ENCODE data around the gene LGALS13. TPM values are rescaled to one million over a fixed set of nuclear protein-coding genes. Genes with fewer than 3 reads are reported as not detected.
"Not testable (repeated sequence)": the region's sequence is repeated elsewhere in the genome, so short reads cannot be mapped to it uniquely, and the experiment has no call there.

The LGALS13 gene
- total RNA-seq, 4 donors from 2014 or later: not detected

DNA sequence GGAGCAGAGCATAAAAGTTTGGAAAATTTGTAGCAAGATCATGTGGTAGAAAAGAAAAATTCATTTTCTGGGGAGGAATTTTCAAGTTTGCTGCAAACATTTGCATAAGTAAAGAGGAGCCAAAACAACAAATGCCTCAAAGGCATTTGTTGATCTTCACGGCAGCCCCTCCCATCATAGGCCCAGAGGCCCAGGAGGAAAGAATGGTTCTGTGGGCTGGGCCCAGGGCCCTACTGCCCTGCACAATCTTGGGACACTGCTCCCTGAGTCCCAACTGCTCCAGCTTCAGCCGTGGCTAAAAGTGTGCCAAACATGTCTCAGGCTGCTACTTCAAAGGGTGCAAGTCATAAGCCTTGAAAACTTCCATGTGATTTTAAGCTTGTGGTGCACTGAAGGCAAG is 11.3 kb downstream of the LGALS13 start:
- no peak for DNase-seq (ENCODE audit: low spot score in 2 of 2)

DNA sequence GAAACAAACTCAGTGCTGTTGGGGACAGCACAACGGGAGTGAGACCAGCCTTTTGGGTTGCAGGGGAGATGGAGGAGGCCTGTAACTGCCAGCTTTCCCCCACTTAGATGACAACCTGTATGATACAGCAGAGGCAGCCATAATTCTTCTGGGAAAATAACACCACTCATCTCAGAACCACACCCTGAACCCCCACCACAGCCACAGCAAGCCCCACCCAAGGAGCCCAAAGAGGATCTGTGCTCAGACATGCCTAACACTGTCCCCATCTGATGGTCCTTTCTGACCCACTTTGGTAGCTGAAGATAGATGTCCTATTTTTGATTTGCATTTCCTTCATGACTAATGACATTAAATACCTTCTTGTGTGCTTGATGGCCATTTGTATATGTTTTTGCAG is 15.4 kb downstream of the LGALS13 start:
- Histone ChIP-seq H3K4me3 (no peak overlapping the region), H3K27ac (no peak overlapping the region), H3K4me1 (no peaks in the 10 kb centered on the region), H3K36me3 (no peaks in the 10 kb centered on the region), H3K27me3 (no peaks in the 10 kb centered on the region), H3K9me3 (peaks cover 0 to 5% (median 0%) of the 10 kb centered on the region in 4 donors)
- no peak for DNase-seq (ENCODE audit: low spot score in 2 of 2)
- 17 to 46% methylated on average over 1 of the region's 1 CpG for WGBS, 2 donors
- TF ChIP-seq, protein P1, sequence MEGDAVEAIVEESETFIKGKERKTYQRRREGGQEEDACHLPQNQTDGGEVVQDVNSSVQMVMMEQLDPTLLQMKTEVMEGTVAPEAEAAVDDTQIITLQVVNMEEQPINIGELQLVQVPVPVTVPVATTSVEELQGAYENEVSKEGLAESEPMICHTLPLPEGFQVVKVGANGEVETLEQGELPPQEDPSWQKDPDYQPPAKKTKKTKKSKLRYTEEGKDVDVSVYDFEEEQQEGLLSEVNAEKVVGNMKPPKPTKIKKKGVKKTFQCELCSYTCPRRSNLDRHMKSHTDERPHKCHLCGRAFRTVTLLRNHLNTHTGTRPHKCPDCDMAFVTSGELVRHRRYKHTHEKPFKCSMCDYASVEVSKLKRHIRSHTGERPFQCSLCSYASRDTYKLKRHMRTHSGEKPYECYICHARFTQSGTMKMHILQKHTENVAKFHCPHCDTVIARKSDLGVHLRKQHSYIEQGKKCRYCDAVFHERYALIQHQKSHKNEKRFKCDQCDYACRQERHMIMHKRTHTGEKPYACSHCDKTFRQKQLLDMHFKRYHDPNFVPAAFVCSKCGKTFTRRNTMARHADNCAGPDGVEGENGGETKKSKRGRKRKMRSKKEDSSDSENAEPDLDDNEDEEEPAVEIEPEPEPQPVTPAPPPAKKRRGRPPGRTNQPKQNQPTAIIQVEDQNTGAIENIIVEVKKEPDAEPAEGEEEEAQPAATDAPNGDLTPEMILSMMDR (IDR thresholded peaks at IDR 0.05): no peak
- no peak for TF ChIP-seq EP300 (IDR thresholded peaks at IDR 0.05)
- TF ChIP-seq POLR2A (IDR thresholded peaks at IDR 0.05): no peak

More for the DNA sequence above, 11.3 kb downstream of the LGALS13 start:
- H3K27ac ChIP-seq: no peak overlapping the region
- no peaks in the 10 kb centered on the region for H3K36me3 ChIP-seq
- WGBS, 2 donors: 56 to 59% methylated on average over 2 of the region's 2 CpGs
- no peaks in the 10 kb centered on the region for H3K4me1 ChIP-seq
- peaks cover 0 to 5% (median 0%) of the 10 kb centered on the region in 4 donors for H3K9me3 ChIP-seq
- TF ChIP-seq EP300 (IDR thresholded peaks at IDR 0.05): no peak
- TF ChIP-seq, protein P1 (IDR thresholded peaks at IDR 0.05): no peak
- TF ChIP-seq POLR2A (IDR thresholded peaks at IDR 0.05): no peak
- H3K27me3 ChIP-seq: no peaks in the 10 kb centered on the region
- H3K4me3 ChIP-seq: no peak overlapping the region

DNA sequence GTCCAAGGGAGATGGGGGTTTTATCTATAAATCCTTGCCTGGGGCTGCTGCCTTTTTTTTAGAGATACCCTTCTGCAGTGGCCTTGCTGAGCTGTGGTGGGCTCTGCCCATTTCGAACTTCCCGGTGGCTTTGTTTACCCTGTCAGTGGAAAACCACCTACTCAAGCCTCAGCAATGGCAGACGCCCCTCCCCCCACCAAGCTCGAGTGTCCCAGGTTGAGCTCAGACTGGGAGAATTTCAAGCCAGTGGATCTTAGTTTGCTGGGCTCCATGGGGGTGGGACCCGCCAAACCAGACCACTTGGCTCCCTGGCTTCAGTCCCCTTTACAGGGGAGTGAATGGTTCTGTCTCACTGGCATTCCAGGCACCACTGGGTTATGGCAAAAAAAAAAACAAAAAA is 21.6 kb downstream of the LGALS13 start:
- H3K4me3 ChIP-seq: no peak overlapping the region
- H3K36me3 ChIP-seq: no peaks in the 10 kb centered on the region
- H3K9me3 ChIP-seq: no peaks in the 10 kb centered on the region
- H3K27ac ChIP-seq: no peak overlapping the region
- TF ChIP-seq POLR2A (IDR thresholded peaks at IDR 0.05) (no peak), EP300 (IDR thresholded peaks at IDR 0.05) (no peak)
- TF ChIP-seq, protein P1 (IDR thresholded peaks at IDR 0.05): no peak
- no peaks in the 10 kb centered on the region for H3K27me3 ChIP-seq
- 33 to 45% methylated on average over 5 of the region's 5 CpGs for WGBS, 2 donors
- no peaks in the 10 kb centered on the region for H3K4me1 ChIP-seq
- no peak for DNase-seq (ENCODE audit: low spot score in 2 of 2)

DNA sequence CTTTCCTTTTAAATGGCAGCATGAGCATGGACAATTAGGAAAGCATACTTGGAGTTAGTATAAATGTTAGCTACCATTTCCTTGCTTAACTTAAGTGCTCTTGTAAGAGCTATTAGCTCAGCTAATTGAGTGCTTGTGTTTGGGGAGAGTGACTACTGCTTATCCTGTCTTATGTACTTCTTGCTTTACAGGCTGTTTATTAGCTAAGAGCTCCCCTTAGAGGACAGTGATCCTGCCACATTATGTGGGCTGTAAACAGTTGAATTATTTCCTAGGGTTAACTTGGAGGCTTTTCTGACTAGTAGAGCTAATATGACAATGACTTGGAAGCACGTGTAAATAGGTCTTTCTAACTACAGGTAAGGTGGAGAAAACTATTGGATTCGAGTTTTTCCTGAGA is 25.3 kb downstream of the LGALS13 start:
- H3K9me3 ChIP-seq; H3K4me1 ChIP-seq; H3K27ac ChIP-seq; H3K4me3 ChIP-seq; H3K27me3 ChIP-seq; H3K36me3 ChIP-seq; DNase-seq (ENCODE audit: low spot score in 2 of 2): not testable (repeated sequence)
- 54 to 59% methylated on average over 2 of the region's 2 CpGs for WGBS, 2 donors

DNA sequence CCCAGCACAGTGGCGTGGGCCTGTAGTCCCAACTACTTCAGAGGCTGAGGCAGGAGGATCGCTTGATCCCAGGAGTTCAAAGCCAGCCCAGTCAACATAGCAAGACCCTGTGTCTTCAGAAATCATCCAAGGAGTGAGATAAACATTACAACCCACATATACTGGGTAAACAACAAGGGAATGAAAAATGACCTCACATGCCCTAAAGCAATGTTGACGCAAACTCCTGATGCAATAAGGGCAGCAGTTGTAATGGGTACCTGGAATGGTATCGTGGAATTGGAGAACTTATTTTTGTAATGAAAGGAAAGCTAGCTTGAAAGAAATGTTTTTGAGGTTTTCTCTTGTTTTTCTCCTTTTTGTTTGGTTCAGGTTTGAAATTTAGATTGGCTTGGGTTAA is 28.9 kb downstream of the LGALS13 start:
- TF ChIP-seq POLR2A (IDR thresholded peaks at IDR 0.05): no peak
- TF ChIP-seq, protein P1 (IDR thresholded peaks at IDR 0.05): no peak
- TF ChIP-seq EP300 (IDR thresholded peaks at IDR 0.05): no peak
- Histone ChIP-seq H3K27me3 (no peaks in the 10 kb centered on the region), H3K4me3 (no peak overlapping the region), H3K27ac (no peak overlapping the region), H3K4me1 (no peaks in the 10 kb centered on the region), H3K36me3 (no peaks in the 10 kb centered on the region), H3K9me3 (no peaks in the 10 kb centered on the region)
- no peak for DNase-seq (ENCODE audit: low spot score in 2 of 2)
- 68 to 71% methylated on average over 4 of the region's 4 CpGs for WGBS, 2 donors

DNA sequence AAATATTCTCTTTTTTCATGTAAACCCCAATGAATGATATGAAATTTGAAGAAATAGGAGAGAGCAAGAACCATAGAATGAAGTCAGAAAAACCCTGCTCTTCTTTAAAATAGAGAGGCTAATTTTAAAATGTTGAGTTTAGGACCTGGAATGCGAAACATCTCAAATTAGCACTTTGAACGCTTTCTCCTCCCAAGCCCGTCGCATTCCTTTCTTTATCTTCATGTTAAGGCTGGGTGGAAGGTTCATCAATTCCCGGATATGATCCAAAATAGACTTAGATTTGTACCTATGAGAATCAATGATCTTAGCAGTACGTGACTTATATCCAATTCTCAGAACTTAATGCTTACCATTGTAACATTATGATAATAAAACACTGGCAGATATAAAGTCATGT is 29.3 kb downstream of the LGALS13 start:
- Histone ChIP-seq H3K36me3 (no peaks in the 10 kb centered on the region), H3K27me3 (no peaks in the 10 kb centered on the region), H3K4me3 (no peak overlapping the region), H3K9me3 (no peaks in the 10 kb centered on the region), H3K4me1 (no peaks in the 10 kb centered on the region), H3K27ac (no peak overlapping the region)
- 62 to 64% methylated on average over 6 of the region's 6 CpGs for WGBS, 2 donors
- no peak for DNase-seq (ENCODE audit: low spot score in 2 of 2)
- TF ChIP-seq, protein P1 (IDR thresholded peaks at IDR 0.05): no peak
- TF ChIP-seq POLR2A (IDR thresholded peaks at IDR 0.05) (no peak), EP300 (IDR thresholded peaks at IDR 0.05) (no peak)
